NT2/D1 (cell line): Measurements from ENCODE around the gene CAB39.

Source experiments
- SUZ12 ChIP-seq: IDR thresholded peaks from 2 replicates; pipeline ENCODE4 v1.6.1; 2011; ENCODE audit not compliant: insufficient read length, insufficient read depth; ENCODE audit errors: extremely low read depth
- YY1 ChIP-seq: IDR thresholded peaks from 2 replicates; pipeline ENCODE4 v1.6.1; 2011; ENCODE audit not compliant: insufficient read length, insufficient read depth
- ZNF274 ChIP-seq: IDR thresholded peaks from 2 replicates; pipeline ENCODE4 v1.6.1; 2011; ENCODE audit warnings: mild to moderate bottlenecking, low read depth, low read length

GRCh38 chr2:230668184-230668938 lies 44.3 kb upstream of the CAB39 start:
- TF ChIP-seq ZNF274: no peak
- no peak for TF ChIP-seq YY1
- TF ChIP-seq SUZ12: no peak
